ENCODE results near the gene ARHGAP29.

ARHGAP29 gene

DNA sequence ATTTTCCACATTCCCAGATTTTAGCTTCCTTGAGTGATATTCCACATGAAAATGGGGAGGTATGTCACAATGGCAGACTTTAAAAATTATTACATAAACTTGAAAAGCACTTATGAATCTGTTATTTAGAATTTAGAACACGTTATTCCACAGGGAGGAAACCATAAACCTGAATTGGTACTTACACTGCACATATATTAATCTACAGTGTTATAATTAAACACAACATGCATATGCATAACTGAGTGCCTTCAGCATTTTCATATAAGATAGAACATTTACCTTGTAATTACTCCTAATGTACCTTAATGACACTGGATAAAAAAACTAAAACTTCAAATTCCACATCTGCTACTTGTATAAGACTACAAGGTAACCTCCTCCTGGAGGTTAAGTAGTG is 9.8 kb downstream of the ARHGAP29 start:
- Histone ChIP-seq H3F3A (ENCODE audit: insufficient read depth, low read length) (no peaks in the 10 kb centered on the region), H3K4me1 (ENCODE audit: low read length) (no peaks in the 10 kb centered on the region), H3K4me2 (ENCODE audit: low read depth, low read length) (no peak overlapping the region), H3K36me3 (replicated peaks; ENCODE audit: insufficient read depth, low read length) (no peaks in the 10 kb centered on the region), H3K4me3 (ENCODE audit: low read length) (no peak overlapping the region), H2AFZ (ENCODE audit: low read length) (no peak overlapping the region), H3K79me2 (ENCODE audit: low read length) (no peaks in the 10 kb centered on the region), H3K27me3 (replicated peaks; ENCODE audit: insufficient read depth, low read length) (no peaks in the 10 kb centered on the region), H3K27ac (ENCODE audit: low read length) (no peak overlapping the region), H3K9me3 (replicated peaks; ENCODE audit: insufficient read depth, low read length) (no peaks in the 10 kb centered on the region), H4K20me1 (ENCODE audit: insufficient read depth, low read length) (no peaks in the 10 kb centered on the region), H3K9me2 (replicated peaks; ENCODE audit: insufficient read depth, low read length) (no peaks in the 10 kb centered on the region), H3K9ac (ENCODE audit: low read length) (no peak overlapping the region)
- DNase-seq, result no peak
- TF ChIP-seq, protein P1, sequence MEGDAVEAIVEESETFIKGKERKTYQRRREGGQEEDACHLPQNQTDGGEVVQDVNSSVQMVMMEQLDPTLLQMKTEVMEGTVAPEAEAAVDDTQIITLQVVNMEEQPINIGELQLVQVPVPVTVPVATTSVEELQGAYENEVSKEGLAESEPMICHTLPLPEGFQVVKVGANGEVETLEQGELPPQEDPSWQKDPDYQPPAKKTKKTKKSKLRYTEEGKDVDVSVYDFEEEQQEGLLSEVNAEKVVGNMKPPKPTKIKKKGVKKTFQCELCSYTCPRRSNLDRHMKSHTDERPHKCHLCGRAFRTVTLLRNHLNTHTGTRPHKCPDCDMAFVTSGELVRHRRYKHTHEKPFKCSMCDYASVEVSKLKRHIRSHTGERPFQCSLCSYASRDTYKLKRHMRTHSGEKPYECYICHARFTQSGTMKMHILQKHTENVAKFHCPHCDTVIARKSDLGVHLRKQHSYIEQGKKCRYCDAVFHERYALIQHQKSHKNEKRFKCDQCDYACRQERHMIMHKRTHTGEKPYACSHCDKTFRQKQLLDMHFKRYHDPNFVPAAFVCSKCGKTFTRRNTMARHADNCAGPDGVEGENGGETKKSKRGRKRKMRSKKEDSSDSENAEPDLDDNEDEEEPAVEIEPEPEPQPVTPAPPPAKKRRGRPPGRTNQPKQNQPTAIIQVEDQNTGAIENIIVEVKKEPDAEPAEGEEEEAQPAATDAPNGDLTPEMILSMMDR (IDR thresholded peaks at IDR 0.05; ENCODE audit: low read length), result no peak
- no peak for TF ChIP-seq EZH2 (optimal IDR thresholded peaks at IDR 0.05; ENCODE audit: low read depth, low read length)
- no peak for TF ChIP-seq EZH2phosphoT487 (IDR thresholded peaks at IDR 0.05; ENCODE audit: low read length)

DNA sequence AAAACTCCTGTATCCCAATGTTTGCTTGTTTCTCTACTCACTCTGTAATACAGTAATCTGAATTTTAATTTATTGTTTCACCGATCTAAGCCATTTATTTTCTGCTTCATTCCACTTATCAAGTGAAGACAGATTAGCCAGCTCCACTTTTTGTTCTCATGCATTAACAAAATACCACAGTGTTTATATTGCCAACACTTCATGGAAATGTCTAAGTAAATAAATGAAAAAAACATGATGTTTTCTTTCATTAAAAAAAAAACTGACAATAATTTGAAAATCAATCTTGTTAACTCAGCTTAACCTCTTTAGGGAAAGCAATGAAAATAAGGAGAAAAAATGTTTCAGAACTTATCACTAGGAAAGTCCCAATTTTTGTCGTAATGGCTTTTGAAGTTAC is 11.5 kb downstream of the ARHGAP29 start:
- no peaks in the 10 kb centered on the region for H3F3A ChIP-seq (ENCODE audit: insufficient read depth, low read length)
- no peak overlapping the region for H3K9ac ChIP-seq (ENCODE audit: low read length)
- H3K79me2 ChIP-seq (ENCODE audit: low read length), result no peaks in the 10 kb centered on the region
- H3K4me3 ChIP-seq (ENCODE audit: low read length), result no peak overlapping the region
- no peaks in the 10 kb centered on the region for H3K27me3 ChIP-seq (replicated peaks; ENCODE audit: insufficient read depth, low read length)
- H3K4me1 ChIP-seq (ENCODE audit: low read length), result no peaks in the 10 kb centered on the region
- DNase-seq, result no peak
- H3K9me3 ChIP-seq (replicated peaks; ENCODE audit: insufficient read depth, low read length), result no peaks in the 10 kb centered on the region
- H4K20me1 ChIP-seq (ENCODE audit: insufficient read depth, low read length), result no peaks in the 10 kb centered on the region
- no peaks in the 10 kb centered on the region for H3K36me3 ChIP-seq (replicated peaks; ENCODE audit: insufficient read depth, low read length)
- no peak overlapping the region for H3K27ac ChIP-seq (ENCODE audit: low read length)
- H2AFZ ChIP-seq (ENCODE audit: low read length), result no peak overlapping the region
- no peaks in the 10 kb centered on the region for H3K9me2 ChIP-seq (replicated peaks; ENCODE audit: insufficient read depth, low read length)
- TF ChIP-seq EZH2 (optimal IDR thresholded peaks at IDR 0.05; ENCODE audit: low read depth, low read length), result no peak
- TF ChIP-seq, protein P1 (IDR thresholded peaks at IDR 0.05; ENCODE audit: low read length), result no peak
- no peak for TF ChIP-seq EZH2phosphoT487 (IDR thresholded peaks at IDR 0.05; ENCODE audit: low read length)
- no peak overlapping the region for H3K4me2 ChIP-seq (ENCODE audit: low read depth, low read length)

DNA sequence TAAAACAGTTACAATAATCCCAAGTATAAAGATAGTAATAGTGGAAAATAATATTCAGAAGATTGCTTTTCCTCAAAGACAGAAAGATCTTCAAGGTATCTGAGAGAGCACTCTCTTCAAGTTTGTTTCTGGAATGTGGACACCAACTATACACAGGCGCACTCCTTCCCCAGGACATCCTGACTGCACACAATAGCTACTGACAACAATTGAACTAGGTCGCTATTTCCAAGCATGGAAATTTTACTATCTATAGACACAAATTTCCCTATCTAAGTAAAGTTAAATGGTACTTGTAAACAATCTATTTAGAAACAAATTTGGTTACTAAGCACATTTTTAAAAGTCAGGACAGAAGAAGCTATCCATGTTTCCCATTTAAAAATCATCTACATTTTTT is 19.1 kb downstream of the ARHGAP29 start:
- no peak overlapping the region for H3K4me2 ChIP-seq (ENCODE audit: low read depth, low read length)
- H3K9me2 ChIP-seq (replicated peaks; ENCODE audit: insufficient read depth, low read length), result no peaks in the 10 kb centered on the region
- H2AFZ ChIP-seq (ENCODE audit: low read length), result no peak overlapping the region
- H3K36me3 ChIP-seq (replicated peaks; ENCODE audit: insufficient read depth, low read length), result no peaks in the 10 kb centered on the region
- H3K4me1 ChIP-seq (ENCODE audit: low read length), result no peaks in the 10 kb centered on the region
- H3K9me3 ChIP-seq (replicated peaks; ENCODE audit: insufficient read depth, low read length), result no peaks in the 10 kb centered on the region
- no peak overlapping the region for H3K4me3 ChIP-seq (ENCODE audit: low read length)
- no peaks in the 10 kb centered on the region for H3K27me3 ChIP-seq (replicated peaks; ENCODE audit: insufficient read depth, low read length)
- H3F3A ChIP-seq (ENCODE audit: insufficient read depth, low read length), result no peaks in the 10 kb centered on the region
- no peaks in the 10 kb centered on the region for H4K20me1 ChIP-seq (ENCODE audit: insufficient read depth, low read length)
- no peak overlapping the region for H3K27ac ChIP-seq (ENCODE audit: low read length)
- H3K9ac ChIP-seq (ENCODE audit: low read length), result no peak overlapping the region
- H3K79me2 ChIP-seq (ENCODE audit: low read length), result no peaks in the 10 kb centered on the region
- no peak for TF ChIP-seq EZH2 (optimal IDR thresholded peaks at IDR 0.05; ENCODE audit: low read depth, low read length)
- TF ChIP-seq EZH2phosphoT487 (IDR thresholded peaks at IDR 0.05; ENCODE audit: low read length), result no peak
- DNase-seq, result no peak

DNA sequence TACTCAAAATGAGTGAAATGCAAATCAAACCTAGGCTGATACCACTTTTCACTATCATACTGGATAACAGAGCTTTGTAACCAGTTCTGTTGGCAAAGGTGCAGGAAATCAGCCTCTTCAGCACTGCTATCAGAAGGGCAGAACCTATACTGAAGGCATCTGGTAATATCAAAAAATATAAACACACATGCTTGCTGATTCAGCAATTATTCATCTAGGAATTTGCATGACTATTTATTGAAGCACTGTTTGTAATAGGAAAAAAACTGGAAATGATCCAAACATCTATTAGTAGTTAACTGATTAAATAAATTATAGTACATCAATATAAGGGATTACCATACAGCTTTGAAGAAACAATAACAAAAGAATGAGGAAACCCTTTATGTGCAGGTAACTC is 21.4 kb downstream of the ARHGAP29 start:
- no peak overlapping the region for H3K9ac ChIP-seq (ENCODE audit: low read length)
- H3K4me1 ChIP-seq (ENCODE audit: low read length), result no peaks in the 10 kb centered on the region
- TF ChIP-seq EZH2 (optimal IDR thresholded peaks at IDR 0.05; ENCODE audit: low read depth, low read length) (no peak), EZH2phosphoT487 (IDR thresholded peaks at IDR 0.05; ENCODE audit: low read length) (no peak)
- TF ChIP-seq, protein P1 (IDR thresholded peaks at IDR 0.05; ENCODE audit: low read length), result no peak
- H3K27ac ChIP-seq (ENCODE audit: low read length), result no peak overlapping the region
- H3F3A ChIP-seq (ENCODE audit: insufficient read depth, low read length), result no peaks in the 10 kb centered on the region
- no peak for DNase-seq
- no peak overlapping the region for H2AFZ ChIP-seq (ENCODE audit: low read length)
- no peaks in the 10 kb centered on the region for H3K36me3 ChIP-seq (replicated peaks; ENCODE audit: insufficient read depth, low read length)
- H3K27me3 ChIP-seq (replicated peaks; ENCODE audit: insufficient read depth, low read length), result no peaks in the 10 kb centered on the region
- no peak overlapping the region for H3K4me3 ChIP-seq (ENCODE audit: low read length)
- no peaks in the 10 kb centered on the region for H4K20me1 ChIP-seq (ENCODE audit: insufficient read depth, low read length)
- H3K79me2 ChIP-seq (ENCODE audit: low read length), result no peaks in the 10 kb centered on the region
- H3K9me2 ChIP-seq (replicated peaks; ENCODE audit: insufficient read depth, low read length), result no peaks in the 10 kb centered on the region
- H3K4me2 ChIP-seq (ENCODE audit: low read depth, low read length), result no peak overlapping the region
- no peaks in the 10 kb centered on the region for H3K9me3 ChIP-seq (replicated peaks; ENCODE audit: insufficient read depth, low read length)

Measured in MM.1S (cell line).